ENCODE measurements around the gene KNDC1.
A peak's percentile ranks its signal among the peaks of the same experiment; 100 is the strongest.
"Not testable (repeated sequence)": the region's sequence is repeated elsewhere in the genome, so short reads cannot be mapped to it uniquely, and the experiment has no call there.

The KNDC1 gene

GRCh38 chr10:133231244-133231945 is 71.4 kb downstream of the KNDC1 start:
- peaks cover 81% of the 10 kb centered on the region for H3K27me3 ChIP-seq (ENCODE audit: insufficient read depth, insufficient read length)
- peaks cover 8% of the 10 kb centered on the region for H3K4me1 ChIP-seq (ENCODE audit: insufficient read depth, insufficient read length)
- no peak for TF ChIP-seq SUZ12 (IDR thresholded peaks at IDR 0.05; ENCODE audit: extremely low read depth, insufficient read depth, insufficient read length)
- no peak for TF ChIP-seq YY1 (IDR thresholded peaks at IDR 0.05; ENCODE audit: insufficient read depth, insufficient read length)
- no peaks in the 10 kb centered on the region for H3K36me3 ChIP-seq (ENCODE audit: insufficient read depth, insufficient read length, low read length)
- no peak overlapping the region for H3K9ac ChIP-seq (ENCODE audit: insufficient read length, low read depth)
- peak overlapping the region; percentile 11 for H3K4me3 ChIP-seq (ENCODE audit: insufficient read length, low read depth)
- DNase-seq (ENCODE audit: low read depth, low spot score) = no peak
- H3K9me3 ChIP-seq (ENCODE audit: insufficient read depth, low read length) = peaks cover 7% of the 10 kb centered on the region; the same call in 1 of the 2 replicates

- H3K36me3 ChIP-seq (ENCODE audit: insufficient read depth, insufficient read length, low read length) = no peaks in the 10 kb centered on the region
- DNase-seq (ENCODE audit: low read depth, low spot score) = peak; percentile 60
- peaks cover 82% of the 10 kb centered on the region for H3K27me3 ChIP-seq (ENCODE audit: insufficient read depth, insufficient read length)
- H3K9ac ChIP-seq (ENCODE audit: insufficient read length, low read depth) = no peak overlapping the region
- peak overlapping the region; percentile 11 for H3K4me3 ChIP-seq (ENCODE audit: insufficient read length, low read depth)
- peaks cover 7% of the 10 kb centered on the region; the same call in 1 of the 2 replicates for H3K9me3 ChIP-seq (ENCODE audit: insufficient read depth, low read length)
- TF ChIP-seq SUZ12 (IDR thresholded peaks at IDR 0.05; ENCODE audit: extremely low read depth, insufficient read depth, insufficient read length) (no peak), ZNF274 (IDR thresholded peaks at IDR 0.05; ENCODE audit: low read depth, low read length) (no peak), YY1 (IDR thresholded peaks at IDR 0.05; ENCODE audit: insufficient read depth, insufficient read length) (no peak)
- peaks cover 10% of the 10 kb centered on the region for H3K4me1 ChIP-seq (ENCODE audit: insufficient read depth, insufficient read length)
Measured at GRCh38 chr10:133231946-133232574, 72.0 kb downstream of the KNDC1 start.

GRCh38 chr10:133234796-133235195 is 74.8 kb downstream of the KNDC1 start:
- H3K4me3 ChIP-seq (ENCODE audit: insufficient read length, low read depth); H3K36me3 ChIP-seq (ENCODE audit: insufficient read depth, insufficient read length, low read length); H3K9me3 ChIP-seq (ENCODE audit: insufficient read depth, low read length); DNase-seq (ENCODE audit: low read depth, low spot score); H3K9ac ChIP-seq (ENCODE audit: insufficient read length, low read depth): not testable (repeated sequence)
- Histone ChIP-seq H3K4me1 (ENCODE audit: insufficient read depth, insufficient read length) (peaks cover 14% of the 10 kb centered on the region), H3K27me3 (ENCODE audit: insufficient read depth, insufficient read length) (peaks cover 82% of the 10 kb centered on the region)

GRCh38 chr10:133235265-133235855 is 75.3 kb downstream of the KNDC1 start:
- DNase-seq (ENCODE audit: low read depth, low spot score) = no peak
- peaks cover 14% of the 10 kb centered on the region for H3K4me1 ChIP-seq (ENCODE audit: insufficient read depth, insufficient read length)
- TF ChIP-seq ZNF274 (IDR thresholded peaks at IDR 0.05; ENCODE audit: low read depth, low read length) = no peak
- TF ChIP-seq SUZ12 (IDR thresholded peaks at IDR 0.05; ENCODE audit: extremely low read depth, insufficient read depth, insufficient read length) = no peak
- TF ChIP-seq YY1 (IDR thresholded peaks at IDR 0.05; ENCODE audit: insufficient read depth, insufficient read length) = no peak
- H3K36me3 ChIP-seq (ENCODE audit: insufficient read depth, insufficient read length, low read length) = no peaks in the 10 kb centered on the region
- peaks cover 7% of the 10 kb centered on the region; the same call in 1 of the 2 replicates for H3K9me3 ChIP-seq (ENCODE audit: insufficient read depth, low read length)
- H3K4me3 ChIP-seq (ENCODE audit: insufficient read length, low read depth) = no peak overlapping the region
- peaks cover 83% of the 10 kb centered on the region for H3K27me3 ChIP-seq (ENCODE audit: insufficient read depth, insufficient read length)
- H3K9ac ChIP-seq (ENCODE audit: insufficient read length, low read depth) = no peak overlapping the region

- DNase-seq (ENCODE audit: low read depth, low spot score) = no peak
- no peaks in the 10 kb centered on the region for H3K36me3 ChIP-seq (ENCODE audit: insufficient read depth, insufficient read length, low read length)
- peak overlapping the region; percentile 24 for H3K4me3 ChIP-seq (ENCODE audit: insufficient read length, low read depth)
- peaks cover 7% of the 10 kb centered on the region; the same call in 1 of the 2 replicates for H3K9me3 ChIP-seq (ENCODE audit: insufficient read depth, low read length)
- H3K9ac ChIP-seq (ENCODE audit: insufficient read length, low read depth) = no peak overlapping the region
- H3K27me3 ChIP-seq (ENCODE audit: insufficient read depth, insufficient read length) = peaks cover 79% of the 10 kb centered on the region
- no peak for TF ChIP-seq YY1 (IDR thresholded peaks at IDR 0.05; ENCODE audit: insufficient read depth, insufficient read length)
- TF ChIP-seq SUZ12 (IDR thresholded peaks at IDR 0.05; ENCODE audit: extremely low read depth, insufficient read depth, insufficient read length) = no peak
- no peak for TF ChIP-seq ZNF274 (IDR thresholded peaks at IDR 0.05; ENCODE audit: low read depth, low read length)
- peaks cover 14% of the 10 kb centered on the region for H3K4me1 ChIP-seq (ENCODE audit: insufficient read depth, insufficient read length)
Measured at GRCh38 chr10:133235932-133236331, 75.9 kb downstream of the KNDC1 start.

- Histone ChIP-seq H3K36me3 (ENCODE audit: insufficient read depth, insufficient read length, low read length) (no peaks in the 10 kb centered on the region), H3K9me3 (ENCODE audit: insufficient read depth, low read length) (peaks cover 1% of the 10 kb centered on the region; the same call in 1 of the 2 replicates), H3K9ac (ENCODE audit: insufficient read length, low read depth) (peak overlapping the region; percentile 72), H3K4me3 (ENCODE audit: insufficient read length, low read depth) (peak overlapping the region; percentile 54), H3K27me3 (ENCODE audit: insufficient read depth, insufficient read length) (peaks cover 80% of the 10 kb centered on the region), H3K4me1 (ENCODE audit: insufficient read depth, insufficient read length) (peaks cover 12% of the 10 kb centered on the region)
- TF ChIP-seq YY1 (IDR thresholded peaks at IDR 0.05; ENCODE audit: insufficient read depth, insufficient read length) (no peak), SUZ12 (IDR thresholded peaks at IDR 0.05; ENCODE audit: extremely low read depth, insufficient read depth, insufficient read length) (peak; percentile 31), ZNF274 (IDR thresholded peaks at IDR 0.05; ENCODE audit: low read depth, low read length) (no peak)
- DNase-seq (ENCODE audit: low read depth, low spot score) = no peak
Measured at GRCh38 chr10:133236401-133237240, 76.6 kb downstream of the KNDC1 start.
